ENCODE measurements around the gene RBM3.
A peak's percentile ranks its signal among the peaks of the same experiment; 100 is the strongest.

Gene RBM3

DNA sequence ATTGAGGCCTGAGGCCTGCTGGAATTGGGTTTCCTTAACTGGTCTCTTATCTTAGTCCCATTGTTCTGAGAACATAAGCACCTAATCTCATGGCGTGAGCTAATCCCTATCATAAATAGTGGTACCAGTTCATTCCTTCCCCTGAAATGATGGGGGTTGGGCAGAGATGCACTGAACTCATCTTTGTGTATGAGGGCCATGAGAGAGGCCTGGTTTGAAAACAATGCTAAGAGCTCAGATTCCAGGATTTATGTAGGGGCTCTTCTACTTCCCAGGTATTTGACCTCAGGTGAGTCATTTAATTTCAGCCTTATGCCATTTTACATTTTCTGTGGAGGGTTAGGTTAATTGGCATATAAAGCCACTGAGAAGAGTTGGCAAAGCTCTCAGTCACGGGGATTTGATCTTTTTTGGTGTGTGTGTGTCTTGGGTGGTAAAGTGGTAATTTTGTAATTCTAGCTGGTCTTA is 4.4 kb downstream of the RBM3 start:
- DNase-seq: no peak

DNA sequence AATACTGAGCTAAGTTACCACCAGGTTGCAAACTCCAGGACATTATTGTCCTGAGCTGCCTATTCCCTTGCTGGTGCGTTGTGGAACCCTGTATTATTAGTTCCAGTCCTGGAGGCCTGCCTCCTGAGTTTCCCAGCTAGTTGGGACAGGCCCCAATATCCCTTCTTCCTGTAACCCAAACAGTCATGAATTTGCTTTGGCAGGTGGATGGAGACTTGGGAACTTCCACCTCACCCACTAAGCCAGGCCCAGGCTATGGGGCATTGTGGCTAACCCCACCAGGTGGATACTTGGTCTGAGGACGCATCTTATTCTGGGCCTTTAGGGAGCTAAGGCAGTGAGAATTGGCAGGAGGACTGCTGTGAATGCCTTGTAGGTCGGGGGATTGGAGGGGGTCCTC is 5.0 kb downstream of the RBM3 start:
- no peak for DNase-seq

DNA sequence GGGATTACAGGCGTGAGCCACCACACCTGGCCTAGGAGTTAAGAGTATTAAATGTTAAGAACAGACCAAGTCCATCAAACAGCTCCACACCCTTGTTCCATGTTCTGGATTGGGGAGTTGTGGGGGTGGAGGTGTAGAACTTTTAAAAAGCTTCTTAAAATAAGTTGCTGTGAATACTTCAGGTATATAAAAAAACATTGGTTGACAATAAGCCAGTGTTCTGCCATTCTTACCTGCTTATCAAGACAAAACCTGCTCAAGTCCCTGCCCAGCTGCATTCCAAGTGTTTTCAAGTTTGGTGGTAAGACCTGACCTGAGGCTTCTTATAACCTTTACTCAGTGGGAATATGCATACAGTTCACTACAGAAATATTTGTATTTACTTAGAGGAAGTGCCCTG is 6.4 kb downstream of the RBM3 start:
- DNase-seq: no peak

DNA sequence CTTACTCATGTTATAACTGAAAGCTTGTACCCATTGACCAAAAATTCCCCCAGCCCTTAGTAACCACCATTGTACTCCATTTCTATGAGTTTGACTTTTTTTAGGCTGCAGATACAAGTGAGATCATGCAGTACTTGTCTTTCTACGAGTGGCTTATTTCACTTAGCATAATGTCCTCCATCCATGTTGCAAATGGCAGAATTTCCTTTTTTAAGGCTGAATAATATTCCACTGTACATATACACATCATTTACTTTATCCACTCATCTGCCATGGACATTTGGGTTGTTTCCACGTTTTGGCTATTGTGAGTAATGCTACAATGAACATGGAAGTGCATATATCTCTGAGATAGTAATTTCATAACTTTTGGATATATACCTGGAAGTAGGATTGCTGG is 10.4 kb downstream of the RBM3 start:
- no peak for DNase-seq

DNA sequence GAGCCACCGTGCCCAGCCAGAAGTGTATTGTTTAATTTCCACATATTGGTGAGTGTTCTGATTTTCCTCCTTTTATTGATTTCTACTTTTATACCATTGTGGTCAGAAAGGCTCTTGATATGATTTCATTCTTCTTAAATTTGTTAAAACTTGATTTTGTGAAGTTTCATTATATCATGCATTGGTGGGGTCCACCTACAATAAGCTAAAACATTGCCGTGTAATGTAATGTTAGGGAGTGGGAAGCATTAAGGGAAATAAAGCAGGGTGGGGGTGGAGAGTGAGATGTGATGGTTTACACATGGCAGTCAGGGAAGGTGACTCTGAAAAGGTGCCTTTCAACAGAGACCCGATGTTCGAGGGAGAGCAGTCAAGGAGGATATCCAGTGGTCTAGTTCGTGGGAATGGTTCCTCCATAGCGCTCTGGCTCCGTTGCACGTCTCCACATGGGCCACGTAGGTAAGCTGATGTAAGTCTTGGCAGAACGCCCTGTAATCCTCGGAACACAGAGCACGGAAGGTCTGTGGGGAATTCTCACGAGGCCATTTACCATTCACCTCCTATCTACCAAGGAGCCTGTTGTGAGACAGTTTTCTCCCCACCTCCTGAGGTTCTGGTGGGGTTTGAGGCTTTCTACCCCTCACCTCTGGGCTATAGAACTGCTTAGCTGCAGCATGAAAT is 15.3 kb downstream of the RBM3 start:
- no peak for DNase-seq

DNA sequence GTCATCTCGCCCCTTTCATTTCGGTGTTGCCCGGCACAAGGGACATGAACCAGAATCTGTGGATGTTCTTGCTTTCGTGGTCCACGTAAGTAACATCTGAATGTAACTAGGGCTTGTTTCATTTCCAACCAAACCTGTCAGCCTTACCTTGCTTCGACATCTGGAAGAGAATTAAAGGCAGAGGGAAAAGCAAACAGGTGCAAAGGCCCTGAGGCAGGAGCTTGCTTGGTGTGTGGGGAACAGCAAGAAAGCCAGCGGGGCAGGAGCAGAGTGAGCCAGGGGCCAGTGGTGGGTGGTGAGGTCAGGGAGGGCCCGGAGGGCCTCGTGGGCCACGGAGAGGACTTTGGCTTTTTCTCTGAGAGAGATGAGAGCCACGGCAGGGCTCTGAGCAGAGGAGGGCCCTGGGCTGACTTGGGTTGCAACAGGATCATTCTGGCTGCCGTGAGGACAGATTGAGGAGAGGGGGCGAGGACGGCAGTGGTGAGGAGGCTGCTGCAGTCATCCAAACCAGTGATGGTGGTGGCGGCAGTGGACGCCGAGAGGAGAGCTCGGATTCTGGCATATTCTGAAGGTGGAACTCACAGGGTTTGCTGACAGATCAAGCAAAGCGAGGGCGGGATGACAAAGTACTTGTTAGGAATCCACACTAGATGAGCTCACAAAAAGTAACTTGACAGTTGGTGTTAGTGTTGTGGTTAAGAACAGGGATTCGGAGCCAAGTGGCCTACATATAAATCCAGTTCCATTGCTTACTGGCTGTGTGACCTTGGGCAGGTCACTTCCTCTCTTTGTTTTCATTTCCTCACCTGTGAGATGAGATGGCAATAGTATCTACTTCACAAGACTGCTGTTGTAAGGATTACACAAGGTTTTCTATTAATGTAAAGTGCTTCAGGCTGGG is 16.2 kb downstream of the RBM3 start:
- no peak for DNase-seq

DNA sequence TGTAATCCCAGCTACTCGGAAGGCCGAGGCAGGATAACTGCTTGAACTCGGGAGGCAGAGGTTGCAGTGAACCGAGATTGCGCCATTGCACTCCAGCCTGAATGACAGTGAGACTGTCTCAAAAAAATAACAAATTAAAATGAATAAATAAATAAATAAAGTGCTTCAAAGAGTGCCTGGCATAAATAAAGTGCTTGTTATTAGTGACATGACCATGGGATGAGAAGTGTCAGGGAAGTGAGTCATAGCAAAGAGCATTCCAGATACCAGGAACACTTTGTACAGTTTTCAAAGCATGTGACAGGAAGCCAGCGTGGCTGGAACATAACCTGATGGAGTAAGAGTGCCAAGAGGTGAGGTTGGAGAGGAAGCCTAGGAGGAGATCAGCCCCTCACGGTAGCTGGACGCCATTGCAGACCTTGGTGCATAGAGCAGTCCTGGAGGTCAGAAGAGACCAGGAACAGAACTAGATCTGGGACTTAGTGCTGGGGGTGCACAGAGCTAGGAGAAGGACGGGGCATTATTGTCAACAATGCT is 17.0 kb downstream of the RBM3 start:
- no peak for DNase-seq

DNA sequence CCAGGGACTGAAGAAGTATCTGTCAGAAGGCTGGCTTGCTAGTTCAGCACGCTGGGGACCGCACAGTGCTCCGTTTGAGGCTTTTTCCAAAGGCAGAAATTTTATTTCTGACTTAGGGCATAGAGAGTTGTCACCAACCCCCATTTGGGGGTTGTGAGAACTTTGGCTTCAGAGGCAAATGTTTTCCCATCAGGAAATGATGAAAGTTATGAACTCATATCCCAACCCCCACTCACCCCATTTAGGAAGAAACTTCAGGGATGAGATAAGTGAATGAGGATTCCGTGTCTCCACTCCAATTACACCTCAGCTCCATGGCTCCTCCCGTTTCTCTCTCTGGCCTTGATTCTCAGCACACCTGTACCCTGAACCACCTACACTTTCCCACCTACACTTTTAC is 18.7 kb downstream of the RBM3 start:
- DNase-seq: no peak

DNA sequence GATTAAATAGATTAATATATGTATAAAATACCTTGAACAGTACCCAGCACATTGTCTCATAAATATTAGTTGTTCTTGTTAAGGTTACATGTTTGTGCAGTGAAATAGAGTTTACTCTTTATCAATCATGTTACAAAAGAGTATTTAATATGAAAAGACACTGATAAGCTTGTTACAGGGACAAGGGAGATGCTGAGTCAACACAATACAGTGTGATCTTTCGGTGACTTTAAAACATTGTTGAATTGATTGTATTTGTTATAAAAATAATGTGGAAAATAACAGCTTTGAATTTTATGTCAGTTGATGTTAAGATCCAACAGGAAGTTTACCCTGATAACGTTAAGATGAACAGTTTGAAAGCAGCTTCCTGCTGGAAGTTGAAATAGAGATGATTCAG is 21.6 kb downstream of the RBM3 start:
- no peak for DNase-seq

DNA sequence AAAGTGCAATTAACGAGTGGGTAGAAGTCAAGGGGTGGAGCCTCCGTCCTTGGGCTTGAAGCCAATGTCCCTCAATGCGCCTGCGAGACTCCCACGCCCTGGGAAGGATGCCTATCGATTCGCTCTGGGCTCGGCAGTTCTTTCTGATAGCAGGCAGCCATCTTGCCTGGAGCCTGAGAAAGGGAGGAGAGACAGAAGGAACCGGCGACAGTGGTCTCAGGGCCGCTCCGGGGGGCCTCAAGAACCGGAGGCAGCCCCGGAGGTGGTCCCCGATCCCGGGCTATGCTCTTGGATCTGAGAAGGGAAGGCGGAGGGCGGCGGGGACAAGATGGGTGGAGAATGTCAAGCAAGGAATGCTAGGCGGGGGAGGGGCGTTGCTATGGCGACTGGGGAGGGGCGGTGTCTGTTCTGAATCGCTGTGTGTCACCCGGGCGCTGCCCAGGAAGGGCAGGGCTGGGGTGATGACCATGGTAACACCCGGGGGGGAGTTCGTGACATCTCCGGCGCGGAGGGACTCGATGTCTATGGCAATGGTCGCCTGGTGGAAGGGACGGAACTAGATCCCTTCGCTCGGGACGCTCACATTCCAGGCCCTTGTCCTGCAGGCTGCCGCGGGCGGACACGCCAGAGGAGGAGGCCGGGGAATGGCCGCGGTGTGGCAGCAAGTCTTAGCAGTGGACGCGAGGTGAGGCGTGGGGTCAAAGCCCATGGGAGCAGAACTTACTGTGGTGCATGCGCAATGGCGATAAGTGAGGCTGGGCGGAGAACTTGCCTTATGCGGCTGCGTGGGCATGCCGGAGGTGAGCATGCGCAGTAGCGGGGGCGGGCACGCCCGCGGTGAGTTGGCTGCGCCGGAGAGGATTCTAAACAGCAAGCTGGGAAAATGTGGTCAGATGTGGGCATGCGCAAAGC is 23.3 kb downstream of the RBM3 start, which contains the start of gene WDR13:
Gene WDR13, plus strand, starts transcription at position 140 of the 912 bp plus-strand sequence. Its CDS starts 505 bp downstream, at position 645.
- peak; percentile 91 for DNase-seq

DNA sequence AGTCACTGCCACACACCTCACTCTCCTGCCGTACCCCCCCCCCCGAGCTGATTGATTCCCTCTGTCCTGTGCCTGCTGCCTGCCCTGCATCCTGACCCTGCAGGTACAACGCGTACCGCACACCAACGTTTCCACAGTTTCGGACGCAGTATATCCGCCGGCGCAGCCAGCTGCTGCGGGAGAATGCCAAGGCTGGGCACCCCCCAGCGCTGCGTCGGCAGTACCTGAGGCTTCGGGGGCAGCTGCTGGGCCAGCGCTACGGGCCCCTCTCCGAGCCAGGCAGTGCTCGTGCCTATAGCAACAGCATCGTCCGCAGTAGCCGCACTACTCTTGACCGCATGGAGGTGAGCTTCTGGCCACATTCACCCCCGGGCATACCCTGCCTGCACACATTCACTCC is 24.3 kb downstream of the RBM3 start:
- no peak for DNase-seq

DNA sequence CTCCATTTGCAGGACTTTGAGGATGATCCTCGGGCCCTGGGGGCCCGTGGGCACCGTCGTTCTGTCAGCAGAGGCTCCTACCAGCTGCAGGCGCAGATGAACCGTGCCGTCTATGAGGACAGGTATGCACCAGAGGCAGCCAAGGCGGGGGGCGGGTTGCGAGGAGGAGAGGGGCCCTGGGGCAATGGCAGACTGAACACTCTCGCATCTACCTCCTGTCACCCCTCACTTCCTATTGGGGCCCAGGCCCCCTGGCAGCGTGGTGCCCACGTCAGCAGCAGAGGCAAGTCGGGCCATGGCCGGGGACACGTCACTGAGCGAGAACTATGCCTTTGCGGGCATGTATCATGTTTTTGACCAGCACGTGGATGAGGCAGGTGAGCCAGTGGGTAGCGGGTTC is 25.1 kb downstream of the RBM3 start:
- no peak for DNase-seq

DNA sequence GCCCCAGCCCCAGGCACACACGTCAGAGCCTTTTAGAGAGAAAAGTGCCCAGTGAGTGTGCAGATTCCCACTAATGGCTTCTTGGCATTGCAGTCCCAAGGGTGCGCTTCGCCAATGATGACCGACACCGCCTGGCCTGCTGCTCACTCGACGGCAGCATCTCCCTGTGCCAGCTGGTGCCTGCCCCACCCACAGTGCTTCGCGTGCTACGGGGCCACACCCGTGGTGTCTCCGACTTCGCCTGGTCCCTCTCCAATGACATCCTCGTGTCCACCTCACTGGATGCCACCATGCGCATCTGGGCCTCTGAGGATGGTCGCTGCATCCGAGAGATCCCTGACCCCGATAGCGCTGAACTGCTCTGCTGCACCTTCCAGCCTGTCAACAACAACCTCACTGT is 25.9 kb downstream of the RBM3 start:
- DNase-seq: no peak

DNA sequence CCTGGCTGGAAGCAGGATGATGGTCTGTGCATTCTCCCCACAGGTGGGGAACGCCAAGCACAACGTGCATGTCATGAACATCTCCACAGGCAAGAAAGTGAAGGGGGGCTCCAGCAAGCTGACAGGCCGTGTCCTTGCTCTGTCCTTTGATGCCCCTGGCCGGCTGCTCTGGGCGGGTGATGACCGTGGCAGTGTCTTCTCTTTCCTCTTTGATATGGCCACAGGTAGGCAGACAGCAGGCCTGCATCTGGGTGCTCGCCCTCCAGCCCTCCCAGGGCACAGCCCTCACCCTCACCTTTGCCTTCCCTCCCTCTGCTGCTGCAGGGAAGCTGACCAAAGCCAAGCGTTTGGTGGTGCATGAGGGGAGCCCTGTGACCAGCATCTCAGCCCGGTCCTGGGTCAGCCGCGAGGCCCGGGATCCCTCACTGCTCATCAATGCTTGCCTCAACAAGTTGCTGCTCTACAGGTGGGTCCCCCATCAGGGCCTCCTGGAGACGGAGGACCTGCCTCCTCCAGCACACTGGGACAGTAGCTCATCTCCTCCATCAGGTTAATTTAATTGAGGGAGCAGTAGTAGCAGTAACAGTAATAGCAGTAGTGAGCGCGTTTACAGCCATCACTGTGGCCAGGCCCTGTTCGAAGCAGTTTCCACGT is 27.6 kb downstream of the RBM3 start:
- DNase-seq: no peak

DNA sequence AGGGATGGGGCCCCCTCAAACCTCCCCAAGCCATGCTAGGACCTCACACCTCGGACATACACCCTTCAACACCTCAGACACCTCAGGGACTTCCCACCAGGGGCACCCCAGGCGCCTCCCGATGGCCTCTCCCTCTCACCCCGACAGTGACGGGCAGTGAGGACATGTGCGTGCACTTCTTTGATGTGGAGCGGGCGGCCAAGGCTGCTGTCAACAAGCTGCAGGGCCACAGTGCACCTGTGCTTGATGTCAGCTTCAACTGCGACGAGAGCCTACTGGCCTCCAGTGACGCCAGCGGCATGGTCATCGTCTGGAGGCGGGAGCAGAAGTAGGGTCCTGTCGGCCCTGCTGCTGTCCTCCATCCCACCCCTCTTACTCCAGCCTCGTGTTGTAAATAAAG is 30.4 kb downstream of the RBM3 start:
- no peak for DNase-seq

DNA sequence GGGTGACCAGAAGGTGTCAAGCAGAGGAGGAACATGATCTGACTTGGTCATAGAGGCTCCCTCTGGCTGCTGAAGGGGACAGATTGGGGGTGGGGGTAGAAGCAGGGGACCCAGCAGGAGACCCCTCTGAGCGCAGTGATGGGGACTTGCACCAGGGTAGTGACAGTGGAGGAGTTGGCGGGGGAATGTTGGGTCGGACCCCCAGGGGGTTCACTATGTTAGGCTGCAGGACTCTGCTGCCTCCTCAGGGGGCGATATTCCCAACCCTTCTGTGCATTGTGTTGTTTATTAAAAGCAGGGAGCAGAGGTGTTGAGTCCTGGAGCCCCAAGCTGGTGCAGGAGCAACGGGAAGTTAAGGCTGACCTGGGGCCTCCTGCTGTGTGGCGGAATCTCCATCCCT is 31.8 kb downstream of the RBM3 start:
- DNase-seq: no peak

DNA sequence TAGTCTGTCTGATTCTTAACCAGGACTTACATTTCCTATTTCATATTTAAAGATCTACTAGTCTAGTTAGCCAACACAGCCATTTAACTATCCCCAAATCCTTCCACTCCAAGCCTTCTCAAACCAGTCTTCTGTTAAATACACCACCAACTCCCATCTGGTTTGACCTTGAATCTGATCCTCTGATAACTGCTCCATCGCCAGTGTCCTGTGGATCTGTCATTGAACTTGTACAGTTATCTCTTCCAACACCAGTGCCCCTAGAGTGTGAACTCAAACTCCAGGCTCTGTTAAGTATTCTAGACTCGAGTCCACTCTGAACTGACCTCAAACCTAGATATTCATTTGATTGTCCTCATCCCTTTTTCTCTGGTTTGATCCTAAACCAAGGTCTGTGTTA is 37.4 kb downstream of the RBM3 start:
- no peak for DNase-seq

DNA sequence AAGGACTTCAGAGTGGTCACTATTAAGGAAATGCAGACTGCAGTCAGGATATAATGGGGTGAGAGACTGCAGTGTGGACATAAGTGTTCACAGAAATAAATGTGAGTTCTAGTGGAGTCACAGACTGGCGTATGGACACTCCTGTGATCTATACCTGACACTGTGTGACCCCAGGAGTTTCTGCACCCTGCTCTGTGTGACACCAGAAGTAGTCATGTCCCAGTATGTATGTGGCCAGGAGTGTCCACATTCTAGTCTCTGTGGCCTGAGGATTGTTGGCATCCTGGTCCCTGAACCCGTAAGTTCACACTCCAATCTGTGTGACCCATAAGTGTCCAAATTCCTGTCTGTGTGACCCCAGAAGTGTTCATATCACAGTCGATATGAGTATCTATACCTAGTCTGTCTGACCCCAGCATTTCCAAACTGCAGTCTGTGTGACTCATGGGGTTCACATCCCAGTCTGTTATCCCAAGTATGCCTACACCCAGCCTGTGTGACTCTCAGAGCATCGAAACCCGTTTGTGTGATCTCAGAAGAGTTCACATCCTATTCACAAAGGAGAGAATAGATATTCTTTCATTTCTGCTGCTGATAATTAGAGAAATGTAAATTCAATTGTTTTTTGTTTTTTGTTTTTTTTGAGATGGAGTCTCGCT is 39.3 kb downstream of the RBM3 start:
- no peak for DNase-seq

DNA sequence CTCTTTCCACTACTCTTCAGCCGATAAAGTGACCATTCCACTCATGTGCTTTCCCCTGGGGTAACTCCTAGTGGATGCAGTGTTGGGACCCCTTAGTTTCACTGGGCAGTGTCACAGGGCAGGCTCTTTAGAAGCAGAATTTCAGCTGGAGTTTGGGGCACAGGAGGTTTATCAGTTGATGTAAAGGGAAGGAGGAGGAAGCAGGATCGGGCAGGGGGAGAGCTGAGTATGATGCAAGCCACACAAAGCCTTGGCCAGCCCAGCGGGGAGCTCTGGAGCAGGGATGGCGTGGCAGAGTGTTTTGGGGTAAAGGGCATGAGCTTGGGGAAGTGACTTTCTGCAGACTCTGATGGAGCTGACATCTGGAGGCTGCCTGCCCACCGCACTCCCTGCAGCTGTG is 42.3 kb downstream of the RBM3 start:
- DNase-seq: no peak

DNA sequence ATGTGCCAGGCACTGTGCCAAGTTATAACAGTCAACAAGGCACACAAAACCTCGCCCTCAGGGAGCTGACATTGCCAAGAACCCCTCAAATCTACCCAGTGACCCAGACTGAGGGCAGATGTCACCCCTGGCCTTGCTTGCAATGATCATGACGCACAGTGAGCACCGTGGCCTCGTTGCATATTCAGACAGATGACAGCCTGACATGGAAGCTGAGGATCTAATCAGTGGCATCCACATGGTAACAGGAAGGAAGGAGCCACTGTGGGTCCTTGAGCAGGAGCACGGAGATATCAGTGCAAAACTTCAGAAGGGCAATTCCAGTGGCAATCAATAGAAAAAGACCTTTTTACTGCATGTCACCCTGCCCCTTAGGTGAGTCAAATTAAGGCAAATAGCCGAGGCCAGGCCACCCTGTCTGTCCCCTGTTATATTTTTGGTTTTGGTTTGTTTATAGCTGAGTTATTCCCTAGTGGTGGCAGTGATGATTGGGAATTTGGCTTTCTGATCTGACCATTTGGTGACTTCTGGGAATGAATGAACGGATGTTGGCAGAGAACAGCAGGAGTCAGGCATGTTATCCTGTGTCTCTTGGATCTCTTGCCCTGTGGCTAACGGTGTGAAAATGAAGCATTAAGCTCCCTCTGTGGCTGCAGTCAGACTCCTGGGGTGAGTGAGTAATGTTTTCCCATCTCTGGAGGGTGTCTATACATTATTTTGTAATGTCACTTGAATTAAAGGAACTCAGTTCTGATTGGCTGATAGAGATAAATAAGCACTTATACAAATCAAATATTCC is 43.5 kb downstream of the RBM3 start:
- no peak for DNase-seq

Measured in activated CD8-positive, alpha-beta memory T cell treated with anti-CD3 and anti-CD28 coated beads, Interleukin-2, amount 50 U/mL, for 48 hours (primary cell).